ENCODE measurements around the gene LMBRD1. TPM values are rescaled to one million over a fixed set of nuclear protein-coding genes. Genes with fewer than 3 reads are reported as not detected.

LMBRD1 gene
- total and polyA plus RNA-seq, 2 of the 8 experiments (the other 6 are each of a cell fraction or from before 2014, with no cell fraction given), result 9.1 to 16.8 TPM

GRCh38 chr6:69732640-69733039 lies 64.2 kb downstream of the LMBRD1 start (continued):
- TF ChIP-seq CHD7 (IDR thresholded peaks at IDR 0.05; ENCODE audit: insufficient replicate concordance, low read length) (no peak), NRF1 (IDR thresholded peaks at IDR 0.05; ENCODE audit: low read depth, low read length) (no peak), ASH2L (IDR thresholded peaks at IDR 0.05; ENCODE audit: low read length) (no peak), CBX8 (IDR thresholded peaks at IDR 0.05; ENCODE audit: borderline replicate concordance, low read depth, low read length) (no peak), MAFK (IDR thresholded peaks at IDR 0.05; ENCODE audit: low read depth, low read length) (no peak), RAD21 (IDR thresholded peaks at IDR 0.05 in 1 of 2, conservative IDR thresholded peaks at IDR 0.05 in 1 of 2; ENCODE audit: low read depth in 2 of 2, low read length in 2 of 2) (no peak), EP300 (IDR thresholded peaks at IDR 0.05; ENCODE audit: borderline replicate concordance in 1 of 2, low read depth in 2 of 2, low read length in 2 of 2) (no peak), PHF8 (conservative IDR thresholded peaks at IDR 0.05; ENCODE audit: low read depth, low read length) (no peak), SP4 (IDR thresholded peaks at IDR 0.05; ENCODE audit: low read length) (no peak)
- TF ChIP-seq, protein P1, sequence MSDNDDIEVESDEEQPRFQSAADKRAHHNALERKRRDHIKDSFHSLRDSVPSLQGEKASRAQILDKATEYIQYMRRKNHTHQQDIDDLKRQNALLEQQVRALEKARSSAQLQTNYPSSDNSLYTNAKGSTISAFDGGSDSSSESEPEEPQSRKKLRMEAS (IDR thresholded peaks at IDR 0.05), result no peak
